ENCODE results near the gene WSB2.

The WSB2 gene

GRCh38 chr12:118061873-118062843 lies 1.2 kb upstream of the WSB2 start:
- no peak for DNase-seq

GRCh38 chr12:118060301-118061010 lies 523 bp downstream of the WSB2 start:
- no peak for DNase-seq

GRCh38 chr12:118059341-118060191 lies 1.4 kb downstream of the WSB2 start:
- DNase-seq = no peak

GRCh38 chr12:118058881-118059280 lies 2.1 kb downstream of the WSB2 start:
- DNase-seq = no peak

GRCh38 chr12:118058227-118058626 lies 2.8 kb downstream of the WSB2 start:
- no peak for DNase-seq

GRCh38 chr12:118055865-118056773 lies 4.9 kb downstream of the WSB2 start:
- no peak for DNase-seq

- no peak for DNase-seq
Observed at GRCh38 chr12:118055144-118055557, 5.8 kb downstream of the WSB2 start.

GRCh38 chr12:118053071-118053985 lies 7.7 kb downstream of the WSB2 start:
- DNase-seq = no peak

GRCh38 chr12:118052324-118053070 lies 8.5 kb downstream of the WSB2 start:
- DNase-seq = no peak

- no peak for DNase-seq
Observed at GRCh38 chr12:118050972-118051910, 9.7 kb downstream of the WSB2 start.

- no peak for DNase-seq
Observed at GRCh38 chr12:118046430-118046829, 14.5 kb downstream of the WSB2 start.

GRCh38 chr12:118044577-118044976 lies 16.4 kb downstream of the WSB2 start:
- no peak for DNase-seq

GRCh38 chr12:118044075-118044474 lies 16.9 kb downstream of the WSB2 start:
- no peak for DNase-seq

- DNase-seq = no peak
Observed at GRCh38 chr12:118042091-118042490, 18.9 kb downstream of the WSB2 start.

GRCh38 chr12:118038137-118038536 lies 22.8 kb downstream of the WSB2 start:
- DNase-seq = peak; percentile 79

GRCh38 chr12:118036672-118037411 lies 24.1 kb downstream of the WSB2 start:
- no peak for DNase-seq

GRCh38 chr12:118035190-118036041 lies 25.6 kb downstream of the WSB2 start:
- DNase-seq = no peak
